Esophagus muscularis mucosa (tissue), 4 donors: ENCODE measurements around the gene KCNK4. TPM values are rescaled to one million over a fixed set of nuclear protein-coding genes. Genes with fewer than 3 reads are reported as not detected.

Experiments
- DNase-seq: peaks from one replicate; pipeline ENCODE4 v3.0.0-alpha.2; 2017; ENCODE audit errors: extremely low spot score
- H3K27ac ChIP-seq, 4 donors: fragments of 200-600 bp; sonication (generic); replicated peaks in 1 of 4; 1 replicate in 3 of 4; 2 replicates in 1 of 4; pipeline ENCODE4 v1.5.1; 2016 to 2019; ENCODE audit warnings: mild to moderate bottlenecking in 1 of 4
- H3K27me3 ChIP-seq, 4 donors: fragments of 200-600 bp; sonication (generic); one replicate each; pipeline versions ENCODE4 v1.5.1 to v1.6.0; 2016 to 2019
- H3K36me3 ChIP-seq, 4 donors: fragments of 200-600 bp; sonication (generic); one replicate each; pipeline ENCODE4 v1.5.1; 2016 to 2019
- H3K4me1 ChIP-seq, 4 donors: fragments of 200-600 bp; sonication (generic); one replicate each; pipeline ENCODE4 v1.5.1; 2016 to 2019
- H3K4me3 ChIP-seq, 4 donors: fragments of 200-600 bp; sonication (generic); 1 replicate in 2 of 4; 2 replicates in 2 of 4; pipeline ENCODE4 v1.5.1; 2016 to 2019; ENCODE audit warnings: mild to moderate bottlenecking in 4 of 4, moderate library complexity in 1 of 4
- H3K9me3 ChIP-seq, 4 donors: fragments of 200-600 bp; sonication (generic); 1 replicate in 3 of 4; 2 replicates in 1 of 4; pipeline ENCODE4 v1.5.1; 2016 to 2019
- EP300 ChIP-seq: sonication (generic); formaldehyde crosslinking; IDR thresholded peaks from one replicate; pipeline ENCODE4 v1.6.1; 2017; ENCODE audit warnings: antibody characterized with exemption
- POLR2A ChIP-seq: fragments of 450-650 bp; IDR thresholded peaks from one replicate; pipeline ENCODE4 v1.6.1; 2017; ENCODE audit warnings: antibody characterized with exemption, moderate library complexity, mild to moderate bottlenecking, low read depth
- POLR2AphosphoS5 ChIP-seq, 2 donors: sonication (generic); formaldehyde crosslinking; IDR thresholded peaks; one replicate each; pipeline ENCODE4 v1.6.1; 2017; ENCODE audit warnings: antibody characterized with exemption in 2 of 2
- WGBS: methylation state at CpG from one replicate; pipeline ENCODE4 v1.1.5; 2018; 5-methylcytosine and 5-hydroxymethylcytosine counted together
- intact Hi-C: fragments of 100-400 bp; cut with DNase I; formaldehyde crosslinking; loops from one replicate; pipeline ENCODE4 v1.15.1; 2023
- total RNA-seq, 4 donors: library from RNA; depleted of rRNA; stranded (reverse); fragments of >200 nt; gene quantifications; one replicate each; pipeline versions ENCODE4 v1.1.0 to v1.2.1, GENCODE V29; 2016
- TF ChIP-seq, protein P1 (sequence below), 3 experiments: fragments of 200-600 bp in 2 of 3; fragments of 450-650 bp in 1 of 3; sonication (generic) in 2 of 3; IDR thresholded peaks; one replicate each; pipeline ENCODE4 v1.5.1; 2017 to 2019; ENCODE audit warnings: antibody characterized with exemption in 3 of 3, mild to moderate bottlenecking in 2 of 3, moderate library complexity in 1 of 3

The KCNK4 gene
- total RNA-seq, 4 donors from 2014 or later = not detected

DNA sequence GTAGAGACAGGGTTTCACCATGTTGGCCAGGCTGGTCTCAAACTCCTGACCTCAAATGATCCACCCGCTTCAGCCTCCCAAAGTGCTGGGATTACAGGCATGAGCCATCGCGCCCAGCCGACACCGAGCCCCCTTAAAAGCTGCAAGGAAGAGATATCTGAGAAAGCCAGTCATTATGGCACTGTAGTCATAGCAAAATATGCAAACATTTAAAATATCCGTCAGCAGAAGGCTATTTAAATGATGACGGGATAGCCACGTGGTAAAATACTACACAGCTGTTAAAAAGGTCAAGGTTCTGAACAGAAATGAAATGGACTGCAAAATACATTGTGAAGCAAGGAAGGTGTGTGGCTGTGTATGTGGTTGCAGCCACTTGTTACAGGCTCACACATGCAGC lies 42.5 kb downstream of the KCNK4 start:
- Histone ChIP-seq H3K9me3 (no peaks in the 10 kb centered on the region), H3K36me3 (no peaks in the 10 kb centered on the region), H3K4me3 (no peak overlapping the region), H3K4me1 (peaks cover 4 to 11% (median 9%) of the 10 kb centered on the region in 4 donors), H3K27me3 (no peaks in the 10 kb centered on the region), H3K27ac (no peak overlapping the region)
- WGBS = 86% methylated on average over 8 of the region's 8 CpGs
- DNase-seq = no peak
- intact Hi-C loops = no loop called here
- TF ChIP-seq EP300 = no peak
- no peak for TF ChIP-seq POLR2A
- no peak for TF ChIP-seq POLR2AphosphoS5 (IDR thresholded peaks at IDR 0.05)
- TF ChIP-seq, protein P1, sequence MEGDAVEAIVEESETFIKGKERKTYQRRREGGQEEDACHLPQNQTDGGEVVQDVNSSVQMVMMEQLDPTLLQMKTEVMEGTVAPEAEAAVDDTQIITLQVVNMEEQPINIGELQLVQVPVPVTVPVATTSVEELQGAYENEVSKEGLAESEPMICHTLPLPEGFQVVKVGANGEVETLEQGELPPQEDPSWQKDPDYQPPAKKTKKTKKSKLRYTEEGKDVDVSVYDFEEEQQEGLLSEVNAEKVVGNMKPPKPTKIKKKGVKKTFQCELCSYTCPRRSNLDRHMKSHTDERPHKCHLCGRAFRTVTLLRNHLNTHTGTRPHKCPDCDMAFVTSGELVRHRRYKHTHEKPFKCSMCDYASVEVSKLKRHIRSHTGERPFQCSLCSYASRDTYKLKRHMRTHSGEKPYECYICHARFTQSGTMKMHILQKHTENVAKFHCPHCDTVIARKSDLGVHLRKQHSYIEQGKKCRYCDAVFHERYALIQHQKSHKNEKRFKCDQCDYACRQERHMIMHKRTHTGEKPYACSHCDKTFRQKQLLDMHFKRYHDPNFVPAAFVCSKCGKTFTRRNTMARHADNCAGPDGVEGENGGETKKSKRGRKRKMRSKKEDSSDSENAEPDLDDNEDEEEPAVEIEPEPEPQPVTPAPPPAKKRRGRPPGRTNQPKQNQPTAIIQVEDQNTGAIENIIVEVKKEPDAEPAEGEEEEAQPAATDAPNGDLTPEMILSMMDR (IDR thresholded peaks at IDR 0.05) = no peak

DNA sequence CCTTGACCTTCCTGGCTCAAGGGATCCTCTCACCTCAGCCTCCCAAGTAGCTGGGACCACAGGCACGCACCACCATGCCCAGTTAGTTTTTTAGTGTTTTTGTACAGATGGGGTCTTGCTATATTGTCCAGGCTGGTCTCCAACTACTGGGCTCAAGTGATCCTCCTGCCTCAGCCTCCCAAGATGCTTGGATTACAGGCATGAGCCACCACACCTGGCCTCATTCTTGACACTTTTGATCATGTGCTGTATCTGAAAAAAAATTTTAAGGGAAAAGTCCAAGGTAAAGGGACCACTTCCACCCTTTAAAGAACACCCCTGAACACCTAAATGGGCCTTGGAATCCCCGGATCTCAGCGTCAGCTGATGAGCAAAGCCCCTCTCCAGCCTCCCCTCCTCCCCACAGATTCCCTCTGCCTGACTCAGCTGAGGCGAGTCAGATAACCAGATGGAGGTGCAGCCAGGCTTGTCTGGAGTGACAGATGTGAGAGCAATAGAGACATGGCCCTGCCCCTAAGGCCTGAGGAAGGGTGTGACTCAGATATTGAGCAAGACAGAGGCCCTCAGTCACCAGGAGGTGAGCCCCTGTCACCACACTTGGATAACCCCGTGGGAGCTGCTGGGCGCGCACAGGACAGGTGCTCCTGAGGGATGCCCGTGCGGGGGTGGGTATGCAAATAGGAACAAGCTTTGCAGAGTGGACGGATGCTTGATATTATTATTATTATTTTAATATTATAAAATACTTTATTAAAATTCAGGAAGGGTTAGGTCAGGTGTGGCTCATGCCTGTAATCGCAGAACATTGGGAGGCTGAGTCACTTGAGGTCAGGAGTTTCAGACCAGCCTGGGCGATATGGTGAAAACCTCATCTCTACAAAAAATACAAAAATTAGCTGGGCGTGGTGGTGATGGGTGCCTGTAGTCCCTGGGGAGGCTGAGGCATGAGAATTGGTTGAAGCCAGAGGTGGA lies 43.9 kb downstream of the KCNK4 start:
- no peak for DNase-seq
- TF ChIP-seq POLR2A (no peak), POLR2AphosphoS5 (IDR thresholded peaks at IDR 0.05) (no peak), EP300 (no peak)
- TF ChIP-seq, protein P1 (IDR thresholded peaks at IDR 0.05) = no peak
- intact Hi-C loops = no loop called here
- WGBS = 70% methylated on average over 12 of the region's 13 CpGs
- Histone ChIP-seq H3K36me3 (no peaks in the 10 kb centered on the region), H3K4me1 (peaks cover 4 to 11% (median 9%) of the 10 kb centered on the region in 4 donors), H3K9me3 (no peaks in the 10 kb centered on the region), H3K27ac (no peak overlapping the region), H3K27me3 (no peaks in the 10 kb centered on the region), H3K4me3 (no peak overlapping the region)

DNA sequence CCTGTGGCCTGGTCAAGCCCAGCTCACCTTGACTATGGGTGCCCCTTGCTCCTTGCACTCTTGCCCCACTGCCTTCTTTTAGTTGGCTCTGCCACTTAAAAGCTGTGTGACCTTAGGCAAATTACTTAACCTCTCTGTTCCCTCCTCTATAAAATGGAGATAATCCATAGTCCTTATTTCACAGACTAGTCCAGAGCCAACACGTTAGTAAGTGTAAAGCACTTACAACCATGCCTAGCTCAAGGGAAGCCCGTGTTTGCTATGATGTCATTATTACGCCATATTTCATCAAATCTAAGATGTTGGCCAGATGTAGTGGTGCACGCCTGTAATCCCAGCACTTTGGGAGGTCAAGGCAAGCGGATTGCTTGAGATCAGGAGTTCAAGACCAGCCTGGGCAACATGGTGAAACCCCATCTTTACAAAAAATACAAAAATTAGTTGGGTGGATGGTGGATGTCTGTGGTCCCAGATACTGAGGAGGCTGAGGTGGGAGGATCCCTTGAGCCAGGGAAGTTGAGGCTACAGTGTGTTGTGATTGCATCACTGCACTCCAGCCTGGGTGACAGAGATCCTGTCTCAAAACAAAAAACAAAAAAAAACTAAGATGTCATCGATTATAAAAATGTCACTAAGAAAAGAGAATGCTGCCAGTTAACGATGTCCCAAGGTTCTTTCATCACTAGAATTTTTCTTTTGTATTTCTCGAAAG lies 46.6 kb downstream of the KCNK4 start:
- TF ChIP-seq POLR2AphosphoS5 (IDR thresholded peaks at IDR 0.05) = no peak
- TF ChIP-seq POLR2A = no peak
- TF ChIP-seq EP300 = no peak
- H3K9me3 ChIP-seq = no peaks in the 10 kb centered on the region
- intact Hi-C loops = no loop called here
- no peaks in the 10 kb centered on the region for H3K27me3 ChIP-seq
- 75% methylated on average over 8 of the region's 8 CpGs for whole genome bisulfite sequencing
- no peak overlapping the region for H3K27ac ChIP-seq
- H3K36me3 ChIP-seq = no peaks in the 10 kb centered on the region
- no peak for DNase-seq
- H3K4me3 ChIP-seq = no peak overlapping the region
- peaks cover 7 to 22% (median 17%) of the 10 kb centered on the region in 4 donors for H3K4me1 ChIP-seq

DNA sequence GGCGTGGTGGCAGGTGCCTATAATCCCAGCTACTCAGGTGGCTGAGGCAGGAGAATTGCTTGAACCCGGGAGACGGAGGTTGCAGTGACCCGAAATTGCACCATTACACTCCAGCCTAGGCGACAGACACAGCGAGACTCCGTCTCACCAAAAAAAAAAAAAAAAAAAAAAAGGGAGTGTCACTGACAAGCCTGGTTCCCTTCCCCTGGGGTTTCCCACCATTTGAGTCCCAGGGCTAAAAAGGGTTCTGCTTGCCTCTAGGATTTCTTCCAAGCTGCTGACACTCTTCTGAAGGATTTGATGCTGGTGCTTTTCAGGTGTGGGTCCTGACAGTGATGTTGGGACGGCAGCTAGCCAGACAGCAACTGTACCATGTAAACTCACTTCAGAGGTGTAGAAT lies 47.6 kb downstream of the KCNK4 start:
- intact Hi-C loops = no loop called here
- no peak for DNase-seq
- Histone ChIP-seq H3K9me3 (no peaks in the 10 kb centered on the region), H3K27ac (no peak overlapping the region), H3K27me3 (no peaks in the 10 kb centered on the region), H3K36me3 (no peaks in the 10 kb centered on the region), H3K4me1 (peaks cover 7 to 33% (median 26%) of the 10 kb centered on the region in 4 donors), H3K4me3 (no peak overlapping the region)
- 82% methylated on average over 8 of the region's 8 CpGs for WGBS
- TF ChIP-seq POLR2A = no peak
- no peak for TF ChIP-seq POLR2AphosphoS5 (IDR thresholded peaks at IDR 0.05)
- TF ChIP-seq EP300 = no peak
- TF ChIP-seq, protein P1 (IDR thresholded peaks at IDR 0.05) = no peak

DNA sequence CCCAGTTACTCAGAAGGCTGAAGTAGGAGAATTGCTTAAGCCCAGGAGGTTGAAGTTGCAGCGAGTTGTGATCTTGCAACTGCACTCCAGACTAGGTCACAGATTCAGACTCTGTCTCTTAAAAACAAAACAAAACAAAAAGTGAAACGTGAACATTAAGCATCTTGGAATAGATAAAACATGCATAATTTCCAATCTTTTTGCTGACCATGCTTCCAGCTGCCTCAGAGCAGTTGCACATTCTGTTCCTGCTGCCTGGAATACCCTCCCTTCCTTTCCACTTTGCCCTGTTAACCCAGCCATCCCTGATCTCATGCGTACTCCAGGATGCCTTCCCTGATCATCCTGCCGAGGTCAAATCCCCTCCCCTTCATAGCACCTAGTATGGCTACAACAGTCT lies 48.2 kb downstream of the KCNK4 start:
- TF ChIP-seq, protein P1 (IDR thresholded peaks at IDR 0.05) = no peak
- TF ChIP-seq POLR2A (no peak), EP300 (no peak), POLR2AphosphoS5 (IDR thresholded peaks at IDR 0.05) (no peak)
- peaks cover 7 to 33% (median 26%) of the 10 kb centered on the region in 4 donors for H3K4me1 ChIP-seq
- no peaks in the 10 kb centered on the region for H3K36me3 ChIP-seq
- intact Hi-C loops = no loop called here
- H3K4me3 ChIP-seq = no peak overlapping the region
- no peaks in the 10 kb centered on the region for H3K9me3 ChIP-seq
- H3K27me3 ChIP-seq = no peaks in the 10 kb centered on the region
- DNase-seq = no peak
- WGBS = 73% methylated on average over 4 of the region's 4 CpGs
- no peak overlapping the region for H3K27ac ChIP-seq
